ENCODE data around the gene ART4. TPM values are rescaled to one million over a fixed set of nuclear protein-coding genes. Genes with fewer than 3 reads are reported as not detected.

ART4 gene
- total and polyA plus RNA-seq, 12 donors, result 0.22 to 15.2 (median 4.7) TPM

DNA sequence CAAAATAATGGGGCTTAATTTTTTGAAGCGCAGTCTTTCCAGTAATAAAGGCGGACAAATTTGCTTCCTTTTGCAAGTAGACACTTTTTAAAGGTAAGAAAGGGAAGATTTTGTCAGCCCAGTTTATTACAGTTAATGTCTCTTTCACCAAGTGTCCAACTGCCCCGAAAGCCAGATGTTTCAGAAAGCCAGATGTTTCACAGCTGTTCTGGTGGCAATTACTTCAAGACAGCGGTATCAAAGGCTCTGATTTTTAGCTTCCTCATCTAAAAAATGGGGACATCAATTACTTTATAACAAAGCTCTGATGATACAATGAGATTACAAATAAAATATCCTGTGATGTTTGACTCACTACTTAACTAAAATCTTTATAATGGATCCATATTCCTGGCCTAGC is 41.1 kb downstream of the ART4 start:
- H3K4me3 ChIP-seq, result peak overlapping the region in 1 of 4 donors; percentile 82
- no peaks in the 10 kb centered on the region for H3K9me3 ChIP-seq (replicated peaks in 1 of 3)
- no peaks in the 10 kb centered on the region for H3K27me3 ChIP-seq
- H3K36me3 ChIP-seq (replicated peaks in 1 of 2), result peaks cover 0 to 23% of the 10 kb centered on the region in 2 donors
- intact Hi-C loops (cut with DNase I), result no loop called here
- no peak for TF ChIP-seq POLR2A (IDR thresholded peaks at IDR 0.05)
- TF ChIP-seq, protein P1, sequence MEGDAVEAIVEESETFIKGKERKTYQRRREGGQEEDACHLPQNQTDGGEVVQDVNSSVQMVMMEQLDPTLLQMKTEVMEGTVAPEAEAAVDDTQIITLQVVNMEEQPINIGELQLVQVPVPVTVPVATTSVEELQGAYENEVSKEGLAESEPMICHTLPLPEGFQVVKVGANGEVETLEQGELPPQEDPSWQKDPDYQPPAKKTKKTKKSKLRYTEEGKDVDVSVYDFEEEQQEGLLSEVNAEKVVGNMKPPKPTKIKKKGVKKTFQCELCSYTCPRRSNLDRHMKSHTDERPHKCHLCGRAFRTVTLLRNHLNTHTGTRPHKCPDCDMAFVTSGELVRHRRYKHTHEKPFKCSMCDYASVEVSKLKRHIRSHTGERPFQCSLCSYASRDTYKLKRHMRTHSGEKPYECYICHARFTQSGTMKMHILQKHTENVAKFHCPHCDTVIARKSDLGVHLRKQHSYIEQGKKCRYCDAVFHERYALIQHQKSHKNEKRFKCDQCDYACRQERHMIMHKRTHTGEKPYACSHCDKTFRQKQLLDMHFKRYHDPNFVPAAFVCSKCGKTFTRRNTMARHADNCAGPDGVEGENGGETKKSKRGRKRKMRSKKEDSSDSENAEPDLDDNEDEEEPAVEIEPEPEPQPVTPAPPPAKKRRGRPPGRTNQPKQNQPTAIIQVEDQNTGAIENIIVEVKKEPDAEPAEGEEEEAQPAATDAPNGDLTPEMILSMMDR (IDR thresholded peaks at IDR 0.05), result no peak
- H3K4me1 ChIP-seq (replicated peaks in 1 of 2), result peaks cover 22 to 33% of the 10 kb centered on the region in 2 donors
- H3K27ac ChIP-seq, result peak overlapping the region in 4 of 5 donors; percentile 93 to 99 (median 98)
- WGBS, 4 donors, result 55 to 62% (median 60%) methylated on average over 4 of the region's 4 CpGs
- no peak for DNase-seq

DNA sequence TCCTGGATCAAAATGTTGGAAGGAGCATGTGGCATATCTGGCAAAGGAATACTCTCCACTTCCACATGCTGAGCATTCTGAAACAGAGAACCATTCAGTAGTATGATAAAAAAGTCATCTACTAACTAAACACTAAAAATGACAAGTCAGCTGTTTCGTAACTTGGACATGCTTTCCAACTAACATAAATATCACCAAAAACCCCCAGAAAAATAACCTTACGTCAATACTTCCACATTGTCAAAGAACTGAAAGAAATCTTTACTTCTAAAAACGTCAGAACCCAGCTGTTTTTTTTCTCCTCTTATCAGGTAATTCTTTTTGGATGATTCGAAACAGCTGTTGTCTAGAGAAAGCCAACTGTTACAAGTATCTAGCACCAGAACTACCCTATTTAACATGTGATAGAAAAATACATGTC is 48.3 kb downstream of the ART4 start:
- Histone ChIP-seq H3K4me1 (replicated peaks in 1 of 2) (no peaks in the 10 kb centered on the region), H3K36me3 (replicated peaks in 1 of 2) (peaks cover 0 to 94% of the 10 kb centered on the region in 2 donors), H3K9me3 (replicated peaks in 1 of 3) (no peaks in the 10 kb centered on the region), H3K4me3 (no peak overlapping the region), H3K27ac (peak overlapping the region in 1 of 5 donors; percentile 13), H3K27me3 (no peaks in the 10 kb centered on the region)
- WGBS, 4 donors, result 63 to 71% (median 67%) methylated on average over 4 of the region's 4 CpGs
- intact Hi-C loops (cut with DNase I), result no loop called here
- no peak for TF ChIP-seq POLR2A (IDR thresholded peaks at IDR 0.05)
- TF ChIP-seq, protein P1 (IDR thresholded peaks at IDR 0.05), result no peak
- DNase-seq, result no peak

DNA sequence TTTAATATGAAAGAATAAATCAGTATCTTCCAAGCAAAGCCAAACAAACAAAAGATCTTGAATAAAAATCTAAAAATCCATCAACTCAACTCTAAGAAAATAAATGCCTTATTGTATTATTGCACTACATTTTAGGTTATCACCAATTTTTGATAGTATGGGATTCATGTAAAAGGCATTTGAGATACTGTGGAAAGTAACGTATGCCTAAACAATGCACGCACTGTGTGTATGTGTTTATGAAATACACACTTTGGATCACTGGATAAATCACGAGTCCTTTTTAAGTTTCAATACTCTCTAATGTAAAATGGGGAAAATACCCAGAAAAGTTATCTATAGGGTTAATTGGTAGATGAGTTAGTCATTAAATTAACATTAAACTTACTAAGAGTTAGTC is 57.8 kb downstream of the ART4 start:
- no peak for TF ChIP-seq POLR2A (IDR thresholded peaks at IDR 0.05)
- TF ChIP-seq, protein P1 (IDR thresholded peaks at IDR 0.05), result no peak
- Histone ChIP-seq H3K27me3 (no peaks in the 10 kb centered on the region), H3K36me3 (replicated peaks in 1 of 2) (peaks cover 0 to 48% of the 10 kb centered on the region in 2 donors), H3K27ac (no peak overlapping the region), H3K4me1 (replicated peaks in 1 of 2) (no peaks in the 10 kb centered on the region), H3K9me3 (replicated peaks in 1 of 3) (no peaks in the 10 kb centered on the region), H3K4me3 (no peak overlapping the region)
- 93 to 98% (median 96%) methylated on average over 3 of the region's 3 CpGs for WGBS, 4 donors
- DNase-seq, result no peak
- intact Hi-C loops (cut with DNase I), result no loop called here

DNA sequence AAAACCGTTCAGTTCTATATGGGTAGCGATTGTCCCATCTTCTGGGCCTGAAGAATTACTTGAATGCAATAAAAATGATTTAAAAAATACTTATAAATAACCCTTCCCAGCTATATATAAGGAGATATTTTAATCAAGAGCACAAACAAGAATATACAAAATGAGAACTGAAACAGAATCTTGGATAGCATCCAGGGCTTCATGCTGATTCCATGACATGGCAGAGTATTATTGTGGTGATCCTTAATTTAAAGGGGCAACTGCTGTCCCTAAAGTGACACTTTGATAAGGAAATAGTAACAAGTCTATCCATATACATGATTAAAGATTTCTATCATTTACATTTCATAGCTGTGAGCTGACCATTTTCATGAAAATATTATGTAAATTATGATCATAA is 58.9 kb downstream of the ART4 start:
- intact Hi-C loops (cut with DNase I), result no loop called here
- peaks cover 0 to 37% of the 10 kb centered on the region in 2 donors for H3K36me3 ChIP-seq (replicated peaks in 1 of 2)
- WGBS, 4 donors, result 93 to 98% (median 95%) methylated on average over 2 of the region's 2 CpGs

More for the DNA sequence above, 58.9 kb downstream of the ART4 start:
- Histone ChIP-seq H3K9me3 (replicated peaks in 1 of 3) (no peaks in the 10 kb centered on the region), H3K4me1 (replicated peaks in 1 of 2) (no peaks in the 10 kb centered on the region), H3K27ac (no peak overlapping the region), H3K27me3 (no peaks in the 10 kb centered on the region), H3K4me3 (no peak overlapping the region)
- TF ChIP-seq, protein P1 (IDR thresholded peaks at IDR 0.05), result no peak
- TF ChIP-seq POLR2A (IDR thresholded peaks at IDR 0.05), result no peak
- DNase-seq, result no peak
